H1 (cell line): ENCODE results near the gene FHIP1B. TPM values are rescaled to one million over a fixed set of nuclear protein-coding genes. Genes with fewer than 3 reads are reported as not detected.

Experiments used
- CTCF ChIA-PET: fragments of 300-600 bp; sonication (Branson Sonifier 250); formaldehyde crosslinking; loops from one replicate; lab custom pipeline; 2021; ENCODE audit not compliant: partially characterized antibody; lab: Charles Lee
- POLR2A ChIA-PET: fragments of 300-600 bp; sonication (Branson Sonifier 250); formaldehyde crosslinking; loops from one replicate; lab custom pipeline; 2021; ENCODE audit warnings: inconsistent platforms; ENCODE audit not compliant: partially characterized antibody; lab: Charles Lee
- DNase-seq, 2 experiments: peaks; one replicate each; pipeline versions ENCODE4 v3.0.0 to v3.0.0-alpha.2; 2010 to 2022; ENCODE audit warnings: low spot score in 2 of 2, low read depth in 1 of 2, mixed read lengths in 1 of 2
- FAIRE-seq: peaks from 2 replicates; lab custom pipeline; 2011; peaks lifted over from hg19 to GRCh38; lab: Jason Lieb, UNC
- H2AFZ ChIP-seq: 2 replicates; pipeline ENCODE4 v1.8.1; 2012; ENCODE audit warnings: low read length, inconsistent platforms
- H2AK5ac ChIP-seq: 2 replicates; pipeline ENCODE4 v1.6.1; 2013; ENCODE audit warnings: low read depth, low read length
- H2BK120ac ChIP-seq: replicated peaks from 2 replicates; pipeline ENCODE3; 2013; ENCODE audit warnings: low read depth, low read length, inconsistent platforms
- H2BK12ac ChIP-seq: 2 replicates; pipeline ENCODE4 v1.6.1; 2013; ENCODE audit warnings: low read depth, low read length
- H2BK15ac ChIP-seq: 2 replicates; pipeline ENCODE4 v1.6.1; 2013; ENCODE audit warnings: low read length
- H2BK20ac ChIP-seq: 2 replicates; pipeline ENCODE4 v1.6.1; 2013; ENCODE audit warnings: low read length
- H2BK5ac ChIP-seq: 2 replicates; pipeline ENCODE4 v1.6.1; 2013; ENCODE audit warnings: low read depth, low read length
- H3K14ac ChIP-seq: 2 replicates; pipeline ENCODE4 v1.6.1; 2013; ENCODE audit warnings: inconsistent platforms; ENCODE audit not compliant: insufficient read length
- H3K18ac ChIP-seq: 2 replicates; pipeline ENCODE4 v1.6.1; 2013; ENCODE audit warnings: low read length; ENCODE audit errors: extremely low read depth
- H3K23ac ChIP-seq: 2 replicates; pipeline ENCODE4 v1.6.1; 2013; ENCODE audit warnings: inconsistent platforms; ENCODE audit not compliant: insufficient read length
- H3K23me2 ChIP-seq: 2 replicates; pipeline ENCODE4 v1.6.1; 2013; ENCODE audit warnings: low read depth, low read length
- H3K27ac ChIP-seq: 2 replicates; pipeline ENCODE4 v1.6.1; 2011; ENCODE audit warnings: low read depth, low read length, inconsistent platforms
- H3K27me3 ChIP-seq, 4 experiments: replicated peaks in 1 of 4; 1 replicate in 1 of 4; 2 replicates in 3 of 4; pipeline versions ENCODE4 v1.6.1 to v1.8.1; 2011 to 2013; ENCODE audit warnings: low read length in 3 of 4, mild to moderate bottlenecking in 3 of 4, inconsistent platforms in 2 of 4, mixed read lengths in 2 of 4, moderate library complexity in 1 of 4; ENCODE audit not compliant: control insufficient read depth in 3 of 4, insufficient read depth in 3 of 4; ENCODE audit errors: extremely low read depth in 1 of 4
- H3K36me3 ChIP-seq, 4 experiments: 2 replicates each; pipeline versions ENCODE4 v1.6.1 to v1.8.1; 2011 to 2013; ENCODE audit warnings: mild to moderate bottlenecking in 4 of 4, low read length in 3 of 4, moderate library complexity in 2 of 4, control low read depth in 1 of 4, inconsistent platforms in 1 of 4; ENCODE audit not compliant: insufficient read depth in 4 of 4, control insufficient read depth in 2 of 4
- H3K4ac ChIP-seq: replicated peaks from 2 replicates; pipeline ENCODE3; 2013; ENCODE audit warnings: low read length, low read depth, mixed read lengths, inconsistent platforms; ENCODE audit not compliant: insufficient read length
- H3K4me1 ChIP-seq, 4 experiments: replicated peaks in 1 of 4; 1 replicate in 1 of 4; 2 replicates in 3 of 4; pipeline versions ENCODE4 v1.6.1 to v1.8.1; 2011 to 2013; ENCODE audit warnings: low read length in 3 of 4, inconsistent platforms in 2 of 4, mixed read lengths in 1 of 4; ENCODE audit not compliant: insufficient read depth in 4 of 4, control insufficient read depth in 3 of 4
- H3K4me2 ChIP-seq, 2 experiments: 2 replicates each; pipeline versions ENCODE4 v1.6.1 to v1.8.1; 2011 to 2013; ENCODE audit warnings: low read depth in 2 of 2, low read length in 2 of 2, control low read depth in 1 of 2, inconsistent platforms in 1 of 2, mild to moderate bottlenecking in 1 of 2; ENCODE audit not compliant: insufficient read depth in 1 of 2
- H3K4me3 ChIP-seq, 4 experiments: fragments of 200-600, 300-600 bp in 1 of 4; sonication (generic), shearing (Covaris generic), sonication (Bioruptor Twin) in 1 of 4; 2 replicates each; pipeline versions ENCODE4 v1.5.1 to v1.8.1; 2011 to 2016; ENCODE audit warnings: low read length in 4 of 4, low read depth in 3 of 4, control low read depth in 2 of 4, inconsistent platforms in 2 of 4, mild to moderate bottlenecking in 2 of 4, mixed read lengths in 1 of 4, moderate library complexity in 1 of 4; ENCODE audit not compliant: insufficient read depth in 2 of 4; ENCODE audit errors: extremely low read depth in 1 of 4
- H3K56ac ChIP-seq: replicated peaks from 2 replicates; pipeline ENCODE3; 2013; ENCODE audit warnings: low read depth, mild to moderate bottlenecking, mixed read lengths, low read length, inconsistent platforms; ENCODE audit not compliant: insufficient read length
- H3K79me1 ChIP-seq: 2 replicates; pipeline ENCODE4 v1.6.1; 2013; ENCODE audit warnings: low read depth, low read length, control low read depth
- H3K79me2 ChIP-seq, 2 experiments: 2 replicates each; pipeline versions ENCODE4 v1.6.1 to v1.8.1; 2012 to 2013; ENCODE audit warnings: low read length in 2 of 2, mild to moderate bottlenecking in 2 of 2, inconsistent platforms in 1 of 2; ENCODE audit not compliant: insufficient read depth in 2 of 2, control insufficient read depth in 1 of 2
- H3K9ac ChIP-seq, 4 experiments: replicated peaks in 1 of 4; 1 replicate in 1 of 4; 2 replicates in 3 of 4; pipeline versions ENCODE4 v1.6.1 to v1.8.1; 2011 to 2013; ENCODE audit warnings: low read depth in 3 of 4, low read length in 3 of 4, control low read depth in 2 of 4, mild to moderate bottlenecking in 2 of 4, moderate library complexity in 2 of 4, inconsistent platforms in 1 of 4; ENCODE audit errors: extremely low read depth in 1 of 4
- H3K9me3 ChIP-seq, 2 experiments: 2 replicates each; pipeline versions ENCODE4 v1.6.1 to v1.8.1; 2012 to 2013; ENCODE audit warnings: mild to moderate bottlenecking in 2 of 2, moderate library complexity in 2 of 2, control low read depth in 1 of 2, inconsistent platforms in 1 of 2, low read depth in 1 of 2, low read length in 1 of 2, mixed read lengths in 1 of 2; ENCODE audit not compliant: insufficient read depth in 2 of 2
- H4K20me1 ChIP-seq, 2 experiments: replicated peaks in 1 of 2; 2 replicates each; pipeline versions ENCODE3 to v1.8.1; 2011 to 2013; ENCODE audit warnings: inconsistent platforms in 2 of 2, low read length in 2 of 2, mild to moderate bottlenecking in 1 of 2; ENCODE audit not compliant: insufficient read depth in 2 of 2, control insufficient read depth in 1 of 2
- H4K5ac ChIP-seq: 2 replicates; pipeline ENCODE4 v1.6.1; 2013; ENCODE audit warnings: low read length, low read depth, mixed read lengths, inconsistent platforms; ENCODE audit not compliant: insufficient read length
- H4K8ac ChIP-seq: 2 replicates; pipeline ENCODE4 v1.8.0; 2013; ENCODE audit warnings: mild to moderate bottlenecking, moderate library complexity, low read length, inconsistent platforms; ENCODE audit not compliant: insufficient read depth; ENCODE audit errors: extremely low read depth
- H4K91ac ChIP-seq: replicated peaks from 2 replicates; pipeline ENCODE3; 2013; ENCODE audit warnings: low read length, mixed read lengths, inconsistent platforms; ENCODE audit not compliant: insufficient read length
- CTCF ChIP-seq, 3 experiments: IDR thresholded peaks; 1 replicate in 2 of 3; 2 replicates in 1 of 3; pipeline versions ENCODE4 v1.5.1 to v1.6.1; 2011; ENCODE audit warnings: low read length in 3 of 3, mild to moderate bottlenecking in 3 of 3, inconsistent platforms in 2 of 3, low read depth in 1 of 3, moderate library complexity in 1 of 3; ENCODE audit not compliant: insufficient read depth in 1 of 3; ENCODE audit errors: control extremely low read depth in 1 of 3
- POLR2AphosphoS5 ChIP-seq: IDR thresholded peaks from 2 replicates; pipeline ENCODE4 v1.6.1; 2011; ENCODE audit warnings: low read depth, low read length
- POU5F1 ChIP-seq: IDR thresholded peaks from 2 replicates; pipeline ENCODE4 v1.6.1; 2011; ENCODE audit warnings: low read depth, mild to moderate bottlenecking, low read length, moderate library complexity
- RFX5 ChIP-seq: IDR thresholded peaks from 2 replicates; pipeline ENCODE4 v1.6.1; 2011; ENCODE audit warnings: low read depth, low read length, improper control_type of control experiment, borderline replicate concordance
- SIN3A ChIP-seq, 2 experiments: IDR thresholded peaks in 1 of 2; conservative IDR thresholded peaks in 1 of 2; 2 replicates each; pipeline ENCODE4 v1.6.1; 2011 to 2012; ENCODE audit warnings: low read length in 2 of 2, improper control_type of control experiment in 1 of 2, low read depth in 1 of 2, mild to moderate bottlenecking in 1 of 2
- WGBS, 2 experiments: shearing (Covaris generic) in 1 of 2; methylation state at CpG; one replicate each; pipeline versions ENCODE4 v1.1.6 to v1.1.7; 2013 to 2015; ENCODE audit warnings: low lambda C conversion rate in 2 of 2, mixed read lengths in 2 of 2, inconsistent platforms in 1 of 2, low coverage in 1 of 2, missing lambda C conversion rate in 1 of 2; ENCODE audit not compliant: insufficient replicate concordance in 2 of 2, insufficient coverage in 1 of 2, insufficient read length in 1 of 2; ENCODE audit errors: extremely low coverage in 1 of 2, missing lambda C conversion rate in 1 of 2; 5-methylcytosine and 5-hydroxymethylcytosine counted together
- polyA plus RNA-seq, 7 experiments: library from polyadenylated mRNA; depleted of rRNA in 3 of 7; stranded (reverse) in 5 of 7; unstranded in 2 of 7; fragments of >200 nt in 5 of 7; fragments of 200-250 nt in 2 of 7; gene quantifications; 1 replicate in 5 of 7; 2 replicates in 1 of 7; 4 replicates in 1 of 7; pipeline versions ENCODE4 v1.2.1 to v1.2.3, GENCODE V29; 2011 to 2013; ENCODE audit warnings: missing spikeins in 2 of 7, mixed read lengths in 2 of 7
- total RNA-seq: library from RNA; stranded (reverse); fragmentation: NEBNext Ultra II Directional; extraction: Animal tissue kit (Norgen Biotek cat#: 25700); gene quantifications from 2 replicates; pipeline ENCODE4 v1.2.1, GENCODE V29; 2021
- TF ChIP-seq, protein P1 (sequence below): IDR thresholded peaks from 2 replicates; pipeline ENCODE4 v1.6.1; 2012; ENCODE audit warnings: inconsistent platforms
- TF ChIP-seq, protein P2 (sequence below): IDR thresholded peaks from 2 replicates; pipeline ENCODE4 v1.6.1; 2012; ENCODE audit warnings: inconsistent platforms
- TF ChIP-seq, protein P3 (sequence below): IDR thresholded peaks from 2 replicates; pipeline ENCODE4 v1.6.1; 2012; ENCODE audit warnings: low read length, inconsistent platforms

FHIP1B gene
- total and polyA plus RNA-seq, 2 of the 8 experiments (the other 6 are each of a cell fraction or from before 2014, with no cell fraction given), result 16.8 to 41.9 TPM

DNA sequence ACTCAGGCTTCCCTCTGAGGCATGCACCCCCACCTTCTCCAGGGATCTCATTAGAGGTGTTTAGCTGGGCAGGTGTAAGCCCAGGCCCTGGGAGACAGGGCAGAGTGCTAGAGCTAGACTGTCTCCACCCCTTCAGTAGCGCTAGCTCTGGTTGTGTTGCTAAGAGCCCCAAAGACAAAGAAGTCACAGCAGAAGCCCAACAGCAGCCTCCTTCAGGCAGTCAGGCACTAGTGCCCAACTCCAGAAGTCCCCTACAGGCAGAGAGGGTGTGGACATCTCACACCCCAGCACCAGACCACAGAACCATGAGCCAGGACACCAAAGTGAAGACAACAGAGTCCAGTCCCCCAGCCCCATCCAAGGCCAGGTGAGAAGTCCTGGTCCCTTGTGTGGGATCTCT, 4.5 kb upstream of the FHIP1B start, which contains the start of gene CNGA4:
CNGA4 (plus strand) TSS at position 188 of the 400 bp plus-strand sequence; CDS start at position 306, 118 bp downstream.
- no peak within 1 kb of the TSS for H2BK5ac ChIP-seq
- ChIA-PET POLR2A (no interaction called here), CTCF (interaction anchor here (0.6 to 7.1 kb wide), 7 partner anchors 12 to 124 kb away, joined by 3 to 51 read pairs (median 4); no protein-coding TSS in a partner anchor)
- FAIRE-seq (no peak), DNase-seq (no peak)
- H3K14ac ChIP-seq, result no peak within 1 kb of the TSS
- H3K27me3 ChIP-seq, result peaks cover 0 to 2% (median under 1%) of the 10 kb centered on the region in 4 experiments; a peak in 1 of 7 replicates
- H3K56ac ChIP-seq, result no peak within 1 kb of the TSS
- no peak within 1 kb of the TSS for H3K23ac ChIP-seq
- WGBS, 2 experiments, result 69% methylated on average over 1 of the region's 1 CpG; no CpG with 5 or more reads in 1 of the 2 experiments
- H3K79me2 ChIP-seq, result peaks cover 0 to 5% of the 10 kb centered on the region in 2 experiments; a peak in 2 of 4 replicates
- no peak within 1 kb of the TSS for H3K18ac ChIP-seq
- H3K9me3 ChIP-seq, result no peaks in the 10 kb centered on the region
- H3K4me3 ChIP-seq, result no peak within 1 kb of the TSS
- H2BK15ac ChIP-seq, result no peak within 1 kb of the TSS
- no peak within 1 kb of the TSS for H2BK12ac ChIP-seq
- H2BK120ac ChIP-seq, result no peak within 1 kb of the TSS
- H3K23me2 ChIP-seq, result peaks cover 8% of the 10 kb centered on the region
- no peak within 1 kb of the TSS for H4K5ac ChIP-seq
- no peak within 1 kb of the TSS for H2BK20ac ChIP-seq
- H3K4me2 ChIP-seq, result no peak within 1 kb of the TSS
- 0 out of 2 replicates have a peak within 1 kb of the TSS, but pooled peaks have one; percentile 15 for H4K8ac ChIP-seq
- no peaks in the 10 kb centered on the region for H4K20me1 ChIP-seq
- H3K9ac ChIP-seq, result no peak within 1 kb of the TSS
- H2AFZ ChIP-seq, result no peak within 1 kb of the TSS
- no peak within 1 kb of the TSS for H2AK5ac ChIP-seq
- H3K36me3 ChIP-seq, result no peaks in the 10 kb centered on the region
- peaks cover 0 to under 1% (median under 1%) of the 10 kb centered on the region in 4 experiments; a peak in 3 of 7 replicates for H3K4me1 ChIP-seq
- H3K79me1 ChIP-seq, result no peaks in the 10 kb centered on the region; the same call in 1 of the 2 replicates
- no peak within 1 kb of the TSS for H3K4ac ChIP-seq
- peak within 1 kb of the TSS; percentile 34 for H4K91ac ChIP-seq
- H3K27ac ChIP-seq, result no peak within 1 kb of the TSS
- TF ChIP-seq, protein P1, sequence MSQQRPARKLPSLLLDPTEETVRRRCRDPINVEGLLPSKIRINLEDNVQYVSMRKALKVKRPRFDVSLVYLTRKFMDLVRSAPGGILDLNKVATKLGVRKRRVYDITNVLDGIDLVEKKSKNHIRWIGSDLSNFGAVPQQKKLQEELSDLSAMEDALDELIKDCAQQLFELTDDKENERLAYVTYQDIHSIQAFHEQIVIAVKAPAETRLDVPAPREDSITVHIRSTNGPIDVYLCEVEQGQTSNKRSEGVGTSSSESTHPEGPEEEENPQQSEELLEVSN, result no peak
- TF ChIP-seq RFX5 (no peak), POLR2AphosphoS5 (no peak), CTCF (IDR thresholded peaks at IDR 0.05; ENCODE audit: control extremely low read depth in 1 of 3, insufficient read depth in 1 of 3, low read depth in 1 of 3, low read length in 3 of 3) (no peak), POU5F1 (no peak), SIN3A (conservative IDR thresholded peaks at IDR 0.05 in 1 of 2, IDR thresholded peaks at IDR 0.05 in 1 of 2; ENCODE audit: low read depth in 1 of 2, low read length in 2 of 2) (no peak)
- TF ChIP-seq, protein P2, sequence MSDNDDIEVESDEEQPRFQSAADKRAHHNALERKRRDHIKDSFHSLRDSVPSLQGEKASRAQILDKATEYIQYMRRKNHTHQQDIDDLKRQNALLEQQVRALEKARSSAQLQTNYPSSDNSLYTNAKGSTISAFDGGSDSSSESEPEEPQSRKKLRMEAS, result no peak
- TF ChIP-seq, protein P3, sequence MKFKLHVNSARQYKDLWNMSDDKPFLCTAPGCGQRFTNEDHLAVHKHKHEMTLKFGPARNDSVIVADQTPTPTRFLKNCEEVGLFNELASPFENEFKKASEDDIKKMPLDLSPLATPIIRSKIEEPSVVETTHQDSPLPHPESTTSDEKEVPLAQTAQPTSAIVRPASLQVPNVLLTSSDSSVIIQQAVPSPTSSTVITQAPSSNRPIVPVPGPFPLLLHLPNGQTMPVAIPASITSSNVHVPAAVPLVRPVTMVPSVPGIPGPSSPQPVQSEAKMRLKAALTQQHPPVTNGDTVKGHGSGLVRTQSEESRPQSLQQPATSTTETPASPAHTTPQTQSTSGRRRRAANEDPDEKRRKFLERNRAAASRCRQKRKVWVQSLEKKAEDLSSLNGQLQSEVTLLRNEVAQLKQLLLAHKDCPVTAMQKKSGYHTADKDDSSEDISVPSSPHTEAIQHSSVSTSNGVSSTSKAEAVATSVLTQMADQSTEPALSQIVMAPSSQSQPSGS, result no peak
